ENCODE measurements around the gene GAL3ST3.

The GAL3ST3 gene

DNA sequence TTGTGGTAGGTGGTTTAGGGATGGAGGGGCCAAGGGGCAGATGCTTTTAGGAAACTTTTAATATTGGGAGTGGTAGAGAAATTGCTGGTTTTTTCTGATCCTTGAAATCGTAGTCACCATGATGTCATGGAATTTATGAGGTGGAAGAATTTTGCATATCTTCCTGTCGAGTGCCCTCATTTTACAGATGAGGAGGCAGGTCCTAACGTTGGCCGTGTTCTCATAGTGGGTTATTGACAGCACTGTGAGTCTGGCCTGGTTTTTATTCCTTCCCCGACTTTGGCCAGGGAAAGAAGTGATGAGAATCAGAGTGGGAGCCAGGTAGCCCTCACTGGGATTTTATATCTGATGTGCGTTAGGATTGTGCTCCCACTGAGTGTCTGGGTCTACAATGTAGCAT, 12.3 kb upstream of the GAL3ST3 start:
- H3K27me3 ChIP-seq (ENCODE audit: control insufficient read depth, low read length) = no peaks in the 10 kb centered on the region
- H3K9me3 ChIP-seq (ENCODE audit: control insufficient read depth, insufficient read depth, low read length) = no peaks in the 10 kb centered on the region
- peaks cover 24% of the 10 kb centered on the region for H3K79me2 ChIP-seq (ENCODE audit: control insufficient read depth, low read length)
- no peaks in the 10 kb centered on the region for H4K20me1 ChIP-seq (ENCODE audit: control insufficient read depth, insufficient read depth, low read depth, low read length)
- H3K27ac ChIP-seq (ENCODE audit: low read depth, low read length) = no peak overlapping the region
- TF ChIP-seq, protein P1, sequence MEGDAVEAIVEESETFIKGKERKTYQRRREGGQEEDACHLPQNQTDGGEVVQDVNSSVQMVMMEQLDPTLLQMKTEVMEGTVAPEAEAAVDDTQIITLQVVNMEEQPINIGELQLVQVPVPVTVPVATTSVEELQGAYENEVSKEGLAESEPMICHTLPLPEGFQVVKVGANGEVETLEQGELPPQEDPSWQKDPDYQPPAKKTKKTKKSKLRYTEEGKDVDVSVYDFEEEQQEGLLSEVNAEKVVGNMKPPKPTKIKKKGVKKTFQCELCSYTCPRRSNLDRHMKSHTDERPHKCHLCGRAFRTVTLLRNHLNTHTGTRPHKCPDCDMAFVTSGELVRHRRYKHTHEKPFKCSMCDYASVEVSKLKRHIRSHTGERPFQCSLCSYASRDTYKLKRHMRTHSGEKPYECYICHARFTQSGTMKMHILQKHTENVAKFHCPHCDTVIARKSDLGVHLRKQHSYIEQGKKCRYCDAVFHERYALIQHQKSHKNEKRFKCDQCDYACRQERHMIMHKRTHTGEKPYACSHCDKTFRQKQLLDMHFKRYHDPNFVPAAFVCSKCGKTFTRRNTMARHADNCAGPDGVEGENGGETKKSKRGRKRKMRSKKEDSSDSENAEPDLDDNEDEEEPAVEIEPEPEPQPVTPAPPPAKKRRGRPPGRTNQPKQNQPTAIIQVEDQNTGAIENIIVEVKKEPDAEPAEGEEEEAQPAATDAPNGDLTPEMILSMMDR (IDR thresholded peaks at IDR 0.05; ENCODE audit: low read depth, low read length, poor library complexity, severe bottlenecking) = no peak
- no peak for TF ChIP-seq EZH2phosphoT487 (IDR thresholded peaks at IDR 0.05; ENCODE audit: borderline replicate concordance, low read length)
- no peaks in the 10 kb centered on the region for H3K9me2 ChIP-seq (replicated peaks; ENCODE audit: control insufficient read depth, low read length)
- no peak overlapping the region for H3K4me3 ChIP-seq (ENCODE audit: low read length)
- peaks cover 4% of the 10 kb centered on the region; the same call in 1 of the 2 replicates for H3K4me1 ChIP-seq (ENCODE audit: control insufficient read depth, low read length)
- peaks cover 16% of the 10 kb centered on the region for H3F3A ChIP-seq (ENCODE audit: control insufficient read depth, insufficient read depth)
- H3K4me2 ChIP-seq (ENCODE audit: low read length) = no peak overlapping the region
- H3K36me3 ChIP-seq (ENCODE audit: control insufficient read depth, low read length) = peaks cover 94% of the 10 kb centered on the region

DNA sequence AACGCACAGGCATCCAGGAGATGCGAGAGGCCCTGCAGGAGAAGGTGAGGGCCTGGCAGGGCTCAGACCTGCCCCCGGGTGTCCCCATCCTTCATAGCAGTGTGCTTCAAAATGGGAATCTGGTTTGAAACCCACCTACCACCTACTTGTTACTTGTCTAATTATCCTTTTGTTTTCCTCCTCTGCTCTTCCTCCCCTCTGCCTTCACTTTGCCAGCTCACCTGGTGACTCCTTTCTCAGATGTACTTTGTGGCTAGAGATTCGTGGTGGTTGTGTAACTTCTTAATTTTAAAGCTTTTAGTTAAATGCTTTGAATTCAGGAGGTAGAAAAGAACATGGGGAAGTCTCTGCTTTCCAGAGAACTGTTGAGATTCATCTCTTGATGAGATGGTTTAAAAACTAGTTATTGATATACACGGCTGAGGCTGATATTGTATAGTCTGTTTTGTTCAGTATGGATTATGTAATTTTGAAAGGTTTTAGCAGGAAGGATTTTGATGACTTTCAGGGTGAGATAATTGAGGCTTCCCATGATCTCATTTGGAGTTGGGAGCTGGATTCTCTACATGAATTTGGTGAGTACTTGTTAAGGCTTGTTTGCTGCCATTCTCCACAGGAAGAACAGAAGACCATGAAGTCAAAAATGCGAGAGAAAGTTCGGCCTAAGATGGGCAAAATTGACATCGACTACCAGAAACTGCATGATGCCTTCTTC, 11.2 kb upstream of the GAL3ST3 start:
- Histone ChIP-seq H3K36me3 (ENCODE audit: control insufficient read depth, low read length) (peaks cover 96% of the 10 kb centered on the region), H3K4me2 (ENCODE audit: low read length) (no peak overlapping the region), H4K20me1 (ENCODE audit: control insufficient read depth, insufficient read depth, low read depth, low read length) (no peaks in the 10 kb centered on the region; the same call in 1 of the 2 replicates), H3K9me3 (ENCODE audit: control insufficient read depth, insufficient read depth, low read length) (no peaks in the 10 kb centered on the region), H3K79me2 (ENCODE audit: control insufficient read depth, low read length) (peaks cover 27% of the 10 kb centered on the region), H3K9me2 (replicated peaks; ENCODE audit: control insufficient read depth, low read length) (no peaks in the 10 kb centered on the region), H3K4me1 (ENCODE audit: control insufficient read depth, low read length) (peaks cover 4% of the 10 kb centered on the region; the same call in 1 of the 2 replicates), H3K4me3 (ENCODE audit: low read length) (no peak overlapping the region), H3F3A (ENCODE audit: control insufficient read depth, insufficient read depth) (peaks cover 6% of the 10 kb centered on the region), H3K27me3 (ENCODE audit: control insufficient read depth, low read length) (no peaks in the 10 kb centered on the region), H3K27ac (ENCODE audit: low read depth, low read length) (no peak overlapping the region)
- TF ChIP-seq EZH2phosphoT487 (IDR thresholded peaks at IDR 0.05; ENCODE audit: borderline replicate concordance, low read length) = no peak
- TF ChIP-seq, protein P1 (IDR thresholded peaks at IDR 0.05; ENCODE audit: low read depth, low read length, poor library complexity, severe bottlenecking) = no peak

DNA sequence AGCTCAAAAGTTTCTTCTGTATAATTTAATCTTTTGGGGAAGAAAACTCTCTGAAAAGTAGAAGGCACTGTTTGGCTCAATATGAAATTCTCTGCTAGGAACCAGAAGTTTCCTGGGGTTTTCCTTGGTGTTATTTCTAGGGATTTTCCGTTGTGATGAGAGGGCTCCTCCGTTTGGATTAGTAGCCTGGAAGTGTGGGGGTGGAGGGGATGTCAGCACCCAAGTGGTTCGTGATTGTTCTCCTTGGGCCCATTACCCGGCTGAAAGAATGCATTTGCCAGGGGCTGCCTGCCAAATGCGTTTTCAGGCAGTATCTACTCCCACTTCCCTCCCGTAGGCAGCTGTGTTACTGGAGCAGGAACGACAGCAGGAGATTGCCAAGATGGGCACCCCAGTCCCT, 7.5 kb upstream of the GAL3ST3 start:
- H4K20me1 ChIP-seq (ENCODE audit: control insufficient read depth, insufficient read depth, low read depth, low read length) = peaks cover 4% of the 10 kb centered on the region; the same call in 1 of the 2 replicates
- no peaks in the 10 kb centered on the region for H3K9me3 ChIP-seq (ENCODE audit: control insufficient read depth, insufficient read depth, low read length)
- H3K27ac ChIP-seq (ENCODE audit: low read depth, low read length) = no peak overlapping the region
- H3K36me3 ChIP-seq (ENCODE audit: control insufficient read depth, low read length) = peaks cover 89% of the 10 kb centered on the region
- H3K9me2 ChIP-seq (replicated peaks; ENCODE audit: control insufficient read depth, low read length) = no peaks in the 10 kb centered on the region
- no peak overlapping the region for H3K4me2 ChIP-seq (ENCODE audit: low read length)
- H3K4me1 ChIP-seq (ENCODE audit: control insufficient read depth, low read length) = peaks cover 12% of the 10 kb centered on the region
- TF ChIP-seq EZH2phosphoT487 (IDR thresholded peaks at IDR 0.05; ENCODE audit: borderline replicate concordance, low read length) = no peak
- TF ChIP-seq, protein P1 (IDR thresholded peaks at IDR 0.05; ENCODE audit: low read depth, low read length, poor library complexity, severe bottlenecking) = no peak
- peaks cover 46% of the 10 kb centered on the region for H3K79me2 ChIP-seq (ENCODE audit: control insufficient read depth, low read length)
- H3K27me3 ChIP-seq (ENCODE audit: control insufficient read depth, low read length) = no peaks in the 10 kb centered on the region
- no peaks in the 10 kb centered on the region for H3F3A ChIP-seq (ENCODE audit: control insufficient read depth, insufficient read depth)
- no peak overlapping the region for H3K4me3 ChIP-seq (ENCODE audit: low read length)
